ENCODE measurements around the gene DLEC1. TPM values are rescaled to one million over a fixed set of nuclear protein-coding genes. Genes with fewer than 3 reads are reported as not detected.
A peak's percentile ranks its signal among the peaks of the same experiment; 100 is the strongest.

Gene DLEC1
- total and polyA plus RNA-seq, 9 of the 15 experiments (the other 6 are each of a cell fraction or from before 2014, with no cell fraction given): 0.07 to 0.08 TPM; not detected in 7

- TF ChIP-seq UBTF (IDR thresholded peaks at IDR 0.05; ENCODE audit: borderline replicate concordance in 1 of 2, low read depth in 2 of 2, low read length in 2 of 2) (no peak), HNRNPK (IDR thresholded peaks at IDR 0.05; ENCODE audit: low read depth, low read length, poor library complexity, severe bottlenecking) (no peak), ELF4 (CRISPR knock-in tag; IDR thresholded peaks at IDR 0.05) (peak; percentile 78; the same call in 1 of the 2 replicates), NELFE (IDR thresholded peaks at IDR 0.05; ENCODE audit: insufficient read depth, insufficient read length) (no peak), ZBTB40 (IDR thresholded peaks at IDR 0.05) (peak; percentile 33; the same call in 1 of the 2 replicates), ZBTB40 (CRISPR knock-in tag; IDR thresholded peaks at IDR 0.05) (no peak), L3MBTL2 (IDR thresholded peaks at IDR 0.05) (peak; percentile 35; the same call in 1 of the 2 replicates), EP400 (IDR thresholded peaks at IDR 0.05) (0 out of 2 replicates have a peak, but pooled peaks have one; percentile 30), ARID3B (CRISPR knock-in tag; IDR thresholded peaks at IDR 0.05; ENCODE audit: borderline replicate concordance) (no peak), ZNF24 (IDR thresholded peaks at IDR 0.05) (peak; percentile 86), ZNF253 (CRISPR knock-in tag; conservative IDR thresholded peaks at IDR 0.05) (no peak), NFXL1 (CRISPR knock-in tag; IDR thresholded peaks at IDR 0.05) (no peak), RBBP5 (IDR thresholded peaks at IDR 0.05; ENCODE audit: borderline replicate concordance, insufficient read depth, low read length, poor library complexity, severe bottlenecking) (peak; percentile 74), LEF1 (IDR thresholded peaks at IDR 0.05) (peak; percentile 73; the same call in 1 of the 2 replicates), NFE2L1 (tag; IDR thresholded peaks at IDR 0.05; ENCODE audit: borderline replicate concordance, low read depth) (no peak), OTX1 (CRISPR knock-in tag; IDR thresholded peaks at IDR 0.05) (peak; percentile 66; the same call in 1 of the 2 replicates)
These were observed 110.7 kb downstream of the DLEC1 start (continued) for GRCh38 chr3:38149708-38150107.
